SK-N-SH treated with all-trans-retinoic acid at 6 μM for 48 hours (cell line): Measurements from ENCODE around the gene CHRND.

Experiments
- ATAC-seq: fragments of 200-7000 bp; cut with Tn5 transposase; 3 replicates; pipeline ENCODE4 v1.9.1; 2020; ENCODE audit warnings: mild to moderate bottlenecking, moderate library complexity
- ARNTL ChIP-seq: fragments of 450-650 bp; formaldehyde crosslinking; IDR thresholded peaks from 2 replicates; pipeline ENCODE4 v1.5.0; 2020; ENCODE audit warnings: low read depth, mild to moderate bottlenecking, moderate library complexity, borderline replicate concordance
- BACH2 ChIP-seq: fragments of 250-450 bp; sonication (Bioruptor Pico); IDR thresholded peaks from 2 replicates; pipeline ENCODE4 v1.9.0; 2021; ENCODE audit warnings: mild to moderate bottlenecking, borderline replicate concordance
- CREB5 ChIP-seq: fragments of 250-450 bp; sonication (Bioruptor Pico); IDR thresholded peaks from 2 replicates; pipeline ENCODE4 v1.5.1; 2020; ENCODE audit warnings: low read depth, mild to moderate bottlenecking, moderate library complexity
- CSRNP3 ChIP-seq: fragments of 250-450 bp; sonication (Bioruptor Pico); IDR thresholded peaks from 2 replicates; pipeline ENCODE4 v1.5.1; 2021; ENCODE audit warnings: mild to moderate bottlenecking, moderate library complexity
- ESRRG ChIP-seq: fragments of 250-450 bp; sonication (Bioruptor Pico); IDR thresholded peaks from 2 replicates; pipeline ENCODE4 v1.6.1; 2021; ENCODE audit warnings: mild to moderate bottlenecking
- OSR1 ChIP-seq: fragments of 250-450 bp; sonication (Bioruptor Pico); IDR thresholded peaks from 2 replicates; pipeline ENCODE4 v1.8.0; 2022; ENCODE audit warnings: moderate library complexity, mild to moderate bottlenecking, inconsistent platforms
- PATZ1 ChIP-seq: fragments of 250-450 bp; sonication (Bioruptor Pico); IDR thresholded peaks from 2 replicates; pipeline ENCODE4 v1.8.0; 2020; ENCODE audit warnings: mild to moderate bottlenecking, moderate library complexity, borderline replicate concordance
- POU6F1 ChIP-seq: fragments of 250-450 bp; sonication (Bioruptor Pico); IDR thresholded peaks from 2 replicates; pipeline ENCODE4 v1.8.0; 2021; ENCODE audit warnings: low read depth, mild to moderate bottlenecking, moderate library complexity, borderline replicate concordance
- PPARA ChIP-seq: fragments of 250-450 bp; sonication (Bioruptor Pico); IDR thresholded peaks from 2 replicates; pipeline ENCODE4 v1.5.0; 2020; ENCODE audit warnings: mild to moderate bottlenecking, borderline replicate concordance
- RARB ChIP-seq: fragments of 250-450 bp; sonication (Bioruptor Pico); IDR thresholded peaks from 2 replicates; pipeline ENCODE4 v1.8.0; 2021; ENCODE audit warnings: mild to moderate bottlenecking, moderate library complexity
- SNAI2 ChIP-seq: fragments of 250-450 bp; sonication (Bioruptor Pico); IDR thresholded peaks from 2 replicates; pipeline ENCODE4 v1.5.0; 2020; ENCODE audit warnings: mild to moderate bottlenecking, moderate library complexity
- TCF4 ChIP-seq: fragments of 250-450 bp; sonication (Bioruptor Pico); IDR thresholded peaks from 2 replicates; pipeline ENCODE4 v1.8.0; 2021; ENCODE audit warnings: mild to moderate bottlenecking, moderate library complexity, borderline replicate concordance
- TOX ChIP-seq: fragments of 250-450 bp; sonication (Bioruptor Pico); IDR thresholded peaks from 2 replicates; pipeline ENCODE4 v1.8.0; 2021; ENCODE audit warnings: mild to moderate bottlenecking, moderate library complexity, borderline replicate concordance
- TSHZ2 ChIP-seq: fragments of 250-450 bp; sonication (Bioruptor Pico); IDR thresholded peaks from 2 replicates; pipeline ENCODE4 v1.5.0; 2020; ENCODE audit warnings: mild to moderate bottlenecking, moderate library complexity
- ZFP3 ChIP-seq: fragments of 250-450 bp; sonication (Bioruptor Pico); IDR thresholded peaks from 2 replicates; pipeline ENCODE4 v1.5.0; 2020; ENCODE audit warnings: mild to moderate bottlenecking, moderate library complexity
- ZFP30 ChIP-seq: fragments of 450-650 bp; formaldehyde crosslinking; IDR thresholded peaks from 2 replicates; pipeline ENCODE4 v1.5.0; 2022; ENCODE audit warnings: mild to moderate bottlenecking, moderate library complexity
- ZNF565 ChIP-seq: fragments of 450-650 bp; formaldehyde crosslinking; conservative IDR thresholded peaks from 2 replicates; pipeline ENCODE4 v1.5.0; 2020; ENCODE audit warnings: low read depth, mild to moderate bottlenecking, moderate library complexity
- ZNF70 ChIP-seq: fragments of 450-650 bp; formaldehyde crosslinking; IDR thresholded peaks from 2 replicates; pipeline ENCODE4 v1.5.0; 2020; ENCODE audit warnings: mild to moderate bottlenecking, moderate library complexity
- ZNF8 ChIP-seq: fragments of 450-650 bp; formaldehyde crosslinking; IDR thresholded peaks from 2 replicates; pipeline ENCODE4 v1.5.0; 2020; ENCODE audit warnings: mild to moderate bottlenecking, moderate library complexity

The CHRND gene

GRCh38 chr2:232525791-232526371, at the start of gene CHRND:
CHRND (plus strand) TSS chr2:232526160; CDS start chr2:232526216, 56 bp downstream.
- TF ChIP-seq PPARA (CRISPR knock-in tag) = no peak
- no peak for TF ChIP-seq BACH2 (CRISPR knock-in tag)
- ATAC-seq = no peak

GRCh38 chr2:232476791-232477190, 49.2 kb upstream of the CHRND start:
- ATAC-seq = no peak
- no peak for TF ChIP-seq BACH2 (CRISPR knock-in tag)
- TF ChIP-seq ESRRG (CRISPR knock-in tag) = no peak
- TF ChIP-seq CREB5 = no peak
- TF ChIP-seq RARB = no peak
- TF ChIP-seq POU6F1 (CRISPR knock-in tag) = no peak
- TF ChIP-seq PPARA (CRISPR knock-in tag) = no peak

- no peak for ATAC-seq
- TF ChIP-seq OSR1 (CRISPR knock-in tag) = no peak
- TF ChIP-seq ZNF565 = no peak
- TF ChIP-seq ZNF8 = no peak
- no peak for TF ChIP-seq TCF4 (CRISPR knock-in tag)
- TF ChIP-seq ESRRG (CRISPR knock-in tag) = no peak
- TF ChIP-seq ZFP3 = no peak
- no peak for TF ChIP-seq ZFP30 (CRISPR knock-in tag)
- TF ChIP-seq SNAI2 (CRISPR knock-in tag) = no peak
- TF ChIP-seq ARNTL = no peak
- TF ChIP-seq CREB5 = no peak
These were observed 48.0 kb upstream of the CHRND start for GRCh38 chr2:232477751-232478510.

GRCh38 chr2:232478571-232479340, 47.2 kb upstream of the CHRND start:
- ATAC-seq = no peak
- TF ChIP-seq ARNTL (no peak), CREB5 (no peak), TSHZ2 (CRISPR knock-in tag) (no peak), OSR1 (CRISPR knock-in tag) (no peak), POU6F1 (CRISPR knock-in tag) (no peak), BACH2 (CRISPR knock-in tag) (no peak), PATZ1 (CRISPR knock-in tag) (no peak), RARB (no peak), CSRNP3 (CRISPR knock-in tag) (no peak), TOX (CRISPR knock-in tag) (no peak), ZNF70 (no peak)
